Right lobe of liver (tissue), 4 donors: ENCODE data around the gene HMGN4.

Source experiments
- POLR2A ChIP-seq: fragments of 450-650 bp; IDR thresholded peaks from one replicate; pipeline ENCODE4 v1.6.1; 2017; ENCODE audit warnings: antibody characterized with exemption, mild to moderate bottlenecking
- TF ChIP-seq, protein P1 (sequence below), 4 donors: fragments of 200-600 bp in 3 of 4; fragments of 450-650 bp in 1 of 4; IDR thresholded peaks; one replicate each; pipeline versions ENCODE4 v1.5.1 to v1.8.0; 2016 to 2022; ENCODE audit warnings: antibody characterized with exemption in 4 of 4, mild to moderate bottlenecking in 2 of 4
- donor health status: DM: no; HTN: no; CAD: no.
- donor health status: DM: no; HTN: no; CAD: no.
- donor health status: DM: no; HTN: yes; CAD: no.

DNA sequence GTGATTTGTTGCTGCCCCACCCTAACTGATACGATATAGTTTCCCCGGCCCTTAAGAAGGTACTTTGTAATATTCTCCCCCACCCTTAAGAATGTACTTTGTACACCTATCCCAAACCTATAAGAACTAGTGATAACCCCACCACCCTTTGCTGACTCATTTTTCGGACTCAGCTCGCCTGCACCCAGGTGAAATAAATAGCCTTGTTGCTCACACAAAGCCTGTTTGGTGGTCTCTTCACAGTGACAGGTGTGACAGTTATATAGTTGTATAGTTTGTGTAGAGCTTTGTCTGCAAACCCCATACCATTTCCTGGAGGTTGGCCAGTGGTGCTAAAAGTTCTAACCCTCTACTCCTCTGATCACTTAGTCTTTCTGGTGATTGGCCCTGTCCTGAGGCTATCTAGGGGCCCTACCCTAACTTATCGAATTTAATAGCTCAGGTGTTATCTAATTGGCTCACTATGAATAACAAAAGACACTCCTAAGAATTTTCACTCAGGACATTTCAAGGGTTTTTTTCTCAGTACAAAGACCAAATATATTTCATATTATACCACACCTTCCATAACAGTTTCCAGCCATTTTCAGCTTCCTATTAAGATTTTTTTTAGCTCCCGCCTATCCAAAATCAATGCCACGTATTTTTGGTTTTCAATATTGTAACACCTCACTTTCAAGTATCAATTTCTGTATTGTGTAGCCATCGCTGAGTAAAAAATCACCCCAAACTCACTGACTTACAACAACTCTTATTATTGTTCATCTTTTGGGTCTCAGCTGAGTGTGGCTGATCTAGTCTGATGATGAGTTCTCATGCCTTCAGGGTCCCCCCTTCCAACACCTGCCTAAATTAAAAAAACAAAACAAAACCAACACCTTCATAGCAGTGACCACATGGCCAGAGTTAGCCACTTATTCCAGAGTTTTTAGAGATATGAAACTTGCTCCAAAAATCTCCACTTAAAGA is 47.9 kb upstream of the HMGN4 start:
- TF ChIP-seq POLR2A: no peak
- TF ChIP-seq, protein P1, sequence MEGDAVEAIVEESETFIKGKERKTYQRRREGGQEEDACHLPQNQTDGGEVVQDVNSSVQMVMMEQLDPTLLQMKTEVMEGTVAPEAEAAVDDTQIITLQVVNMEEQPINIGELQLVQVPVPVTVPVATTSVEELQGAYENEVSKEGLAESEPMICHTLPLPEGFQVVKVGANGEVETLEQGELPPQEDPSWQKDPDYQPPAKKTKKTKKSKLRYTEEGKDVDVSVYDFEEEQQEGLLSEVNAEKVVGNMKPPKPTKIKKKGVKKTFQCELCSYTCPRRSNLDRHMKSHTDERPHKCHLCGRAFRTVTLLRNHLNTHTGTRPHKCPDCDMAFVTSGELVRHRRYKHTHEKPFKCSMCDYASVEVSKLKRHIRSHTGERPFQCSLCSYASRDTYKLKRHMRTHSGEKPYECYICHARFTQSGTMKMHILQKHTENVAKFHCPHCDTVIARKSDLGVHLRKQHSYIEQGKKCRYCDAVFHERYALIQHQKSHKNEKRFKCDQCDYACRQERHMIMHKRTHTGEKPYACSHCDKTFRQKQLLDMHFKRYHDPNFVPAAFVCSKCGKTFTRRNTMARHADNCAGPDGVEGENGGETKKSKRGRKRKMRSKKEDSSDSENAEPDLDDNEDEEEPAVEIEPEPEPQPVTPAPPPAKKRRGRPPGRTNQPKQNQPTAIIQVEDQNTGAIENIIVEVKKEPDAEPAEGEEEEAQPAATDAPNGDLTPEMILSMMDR (IDR thresholded peaks at IDR 0.05): no peak
